Hepatocyte (in vitro differentiated cells): ENCODE results near the gene SLC1A1.

Experiments
- CTCF ChIP-seq: fragments of 200-600 bp; sonication (generic); IDR thresholded peaks from 2 replicates; pipeline ENCODE4 v1.5.1; 2016; ENCODE audit warnings: antibody characterized with exemption, mild to moderate bottlenecking; ENCODE audit not compliant: poor library complexity
- EZH2 ChIP-seq: fragments of 200-600 bp; sonication (generic); IDR thresholded peaks from 2 replicates; pipeline ENCODE4 v1.6.1; 2016; ENCODE audit warnings: antibody characterized with exemption, mild to moderate bottlenecking, borderline replicate concordance
- EZH2phosphoT487 ChIP-seq: fragments of 200-600 bp; sonication (generic); IDR thresholded peaks from one replicate; pipeline ENCODE4 v1.6.1; 2018; ENCODE audit warnings: antibody characterized with exemption, mild to moderate bottlenecking, low read depth, moderate library complexity; ENCODE audit not compliant: unreplicated experiment, severe bottlenecking

- no peak for TF ChIP-seq CTCF
- TF ChIP-seq EZH2: no peak
- TF ChIP-seq EZH2phosphoT487: no peak
Observed at GRCh38 chr9:4465910-4466309, 24.4 kb upstream of the SLC1A1 start.
